Heart left ventricle (tissue), 16 donors: ENCODE results near the gene TEX261. TPM values are rescaled to one million over a fixed set of nuclear protein-coding genes. Genes with fewer than 3 reads are reported as not detected.

ENCODE experiments used
- ATAC-seq, 4 donors: fragments of 200-7000 bp; cut with Tn5 transposase; one replicate each; pipeline ENCODE4 v1.9.1; 2020 to 2022; ENCODE audit warnings: moderate library complexity in 4 of 4, mild to moderate bottlenecking in 3 of 4, moderate number of reproducible peaks in 1 of 4
- DNase-seq, 5 donors: peaks; one replicate each; pipeline ENCODE4 v3.0.0-alpha.2; 2020
- H3K27ac ChIP-seq, 12 donors: fragments of 200-600 bp; sonication (generic) in 4 of 12; one replicate each; pipeline versions ENCODE4 v1.5.0 to v1.8.0; 2016 to 2022; ENCODE audit warnings: mild to moderate bottlenecking in 2 of 12
- H3K27me3 ChIP-seq, 9 donors: fragments of 200-600 bp; sonication (generic) in 2 of 9; one replicate each; pipeline versions ENCODE4 v1.5.1 to v1.8.0; 2016 to 2022; ENCODE audit warnings: mild to moderate bottlenecking in 3 of 9
- H3K36me3 ChIP-seq, 9 donors: fragments of 200-600 bp; sonication (generic) in 2 of 9; one replicate each; pipeline versions ENCODE4 v1.5.0 to v1.8.0; 2018 to 2022; ENCODE audit warnings: mild to moderate bottlenecking in 2 of 9
- H3K4me1 ChIP-seq, 12 donors: fragments of 200-600 bp; sonication (generic) in 4 of 12; one replicate each; pipeline versions ENCODE4 v1.5.0 to v1.8.0; 2016 to 2022; ENCODE audit warnings: mild to moderate bottlenecking in 3 of 12
- H3K4me3 ChIP-seq, 12 donors: fragments of 200-600 bp; sonication (generic) in 4 of 12; one replicate each; pipeline versions ENCODE4 v1.5.0 to v1.8.0; 2017 to 2022; ENCODE audit warnings: mild to moderate bottlenecking in 9 of 12, moderate library complexity in 4 of 12
- H3K9me3 ChIP-seq, 12 donors: fragments of 200-600 bp; sonication (generic) in 4 of 12; one replicate each; pipeline versions ENCODE4 v1.5.0 to v1.8.0; 2016 to 2022; ENCODE audit warnings: mild to moderate bottlenecking in 1 of 12
- CTCF ChIP-seq, 12 donors: fragments of 200-600 bp; sonication (generic) in 4 of 12; IDR thresholded peaks; one replicate each; pipeline versions ENCODE4 v1.5.0 to v1.8.0; 2018 to 2022; ENCODE audit warnings: antibody characterized with exemption in 12 of 12, mild to moderate bottlenecking in 5 of 12
- POLR2A ChIP-seq, 2 donors: fragments of 450-650 bp; IDR thresholded peaks; one replicate each; pipeline ENCODE4 v1.6.1; 2017; ENCODE audit warnings: antibody characterized with exemption in 2 of 2, mild to moderate bottlenecking in 2 of 2, moderate library complexity in 2 of 2
- WGBS, 4 donors: extraction: QIAGEN DNeasy Blood & Tissue Kit in 2 of 4; methylation state at CpG; one replicate each; pipeline versions ENCODE4 v1.1.5 to v1.1.7; 2013 to 2018; 5-methylcytosine and 5-hydroxymethylcytosine counted together
- intact Hi-C, 10 donors: fragments of 100-400 bp; cut with DNase I; formaldehyde crosslinking; loops; one replicate each; pipeline versions ENCODE4 v1.11.1 to v1.14.2; 2022
- polyA plus RNA-seq, 2 donors: library from polyadenylated mRNA; stranded (reverse); fragments of 200-250 nt; gene quantifications; one replicate each; pipeline ENCODE4 v1.2.3, GENCODE V29; 2013
- total RNA-seq, 9 donors: library from RNA; depleted of rRNA in 2 of 9; stranded (reverse); fragments of >200 nt in 2 of 9; fragmentation: NEBNext Ultra II Directional in 3 of 9; extraction: Animal tissue kit (Norgen Biotek cat#: 25700) in 3 of 9; gene quantifications; one replicate each; pipeline versions ENCODE4 v1.1.0 to v1.2.4, GENCODE V29; 2016 to 2023
- donor health status: ischemic (EF 13 %, LVEDD 7.1; RV severe dilation, severe dysfunction).
- donor health status: healthy with polysubstance abuse.
- donor health status: DM: no; HTN: yes; CAD: no.
- donor health status: DM: no; HTN: no; CAD: no.
- donor health status: ischemic (EF 25% LVEDD 6.9; RV normal size, moderate dysfunction).
- donor health status: ischemic (EF 25% LVEDD 5.7; RV mildly dilated, moderate dysfunction).
- donor health status: healthy.
- donor health status: DM: yes; HTN: yes; CAD: no.
- donor health status: ischemic (EF 35%, LVEDD 5.7; RV mildly dilated, moderate dysfunction).
- donor health status: nonischemic (EF 11% LVEDD 7.7; RV severe dilation, severe dysfunction).
- donor health status: DM: yes; HTN: yes; CAD: no.
- donor health status: PGD.
- donor health status: ischemic (EF 29% LVEDD 5.4; RV normal size, mild dysfunction).
- donor health status: nonischemic (EF 23%, LVEDD 6.1; RV moderate dilation, normal function).

The TEX261 gene
- total and polyA plus RNA-seq, 11 donors = 29.2 to 69.3 (median 50.4) TPM

- peaks cover 5 to 38% (median 19%) of the 10 kb centered on the region in 9 donors for H3K27me3 ChIP-seq
- intact Hi-C loops = no loop called here
- no peak for TF ChIP-seq CTCF (IDR thresholded peaks at IDR 0.05)
- TF ChIP-seq POLR2A (IDR thresholded peaks at IDR 0.05) = no peak
Observed at GRCh38 chr2:70966681-70967080, 28.0 kb downstream of the TEX261 start.

GRCh38 chr2:70965506-70965905, 29.2 kb downstream of the TEX261 start:
- H3K4me1 ChIP-seq = peaks cover 0 to 12% (median 2%) of the 10 kb centered on the region in 12 donors
- no peaks in the 10 kb centered on the region for H3K36me3 ChIP-seq
- peaks cover 6 to 38% (median 16%) of the 10 kb centered on the region in 9 donors for H3K27me3 ChIP-seq
- ATAC-seq = no peak
- no peak for TF ChIP-seq CTCF (IDR thresholded peaks at IDR 0.05)
- TF ChIP-seq POLR2A (IDR thresholded peaks at IDR 0.05) = no peak
- peak overlapping the region in 9 of 12 donors; percentile 15 to 60 (median 49) for H3K4me3 ChIP-seq
- no peaks in the 10 kb centered on the region for H3K9me3 ChIP-seq
- intact Hi-C loops = loop anchor here in 2 of 10 donors (1.0 to 2.0 kb wide), 2 partner anchors 12 to 35 kb away; no protein-coding TSS in a partner anchor
- 69 to 73% (median 71%) methylated on average over 14 of the region's 14 CpGs for WGBS, 4 donors
- no peak overlapping the region for H3K27ac ChIP-seq
- no peak for DNase-seq

More at GRCh38 chr2:70966681-70967080, 28.0 kb downstream of the TEX261 start:
- Histone ChIP-seq H3K4me1 (peaks cover 0 to 12% (median 2%) of the 10 kb centered on the region in 12 donors), H3K27ac (no peak overlapping the region), H3K9me3 (no peaks in the 10 kb centered on the region), H3K36me3 (no peaks in the 10 kb centered on the region), H3K4me3 (no peak overlapping the region)
- DNase-seq (no peak), ATAC-seq (no peak)
- 64 to 80% (median 72%) methylated on average over 4 of the region's 4 CpGs for WGBS, 4 donors

- Histone ChIP-seq H3K9me3 (no peaks in the 10 kb centered on the region), H3K27me3 (peaks cover 6 to 38% (median 23%) of the 10 kb centered on the region in 9 donors), H3K27ac (no peak overlapping the region), H3K4me1 (peaks cover 0 to 12% (median 2%) of the 10 kb centered on the region in 12 donors), H3K36me3 (no peaks in the 10 kb centered on the region), H3K4me3 (peak overlapping the region in 10 of 12 donors; percentile 15 to 60 (median 48))
- peak in 3 of 4 donors; percentile 68 to 83 (median 75) for ATAC-seq
- WGBS, 4 donors = 5 to 18% (median 7%) methylated on average over 59 of the region's 59 CpGs
- DNase-seq = peak; percentile 47 to 84 (median 70)
- intact Hi-C loops = loop anchor here in 2 of 10 donors (1.0 to 2.0 kb wide), 2 partner anchors 13 to 36 kb away; no protein-coding TSS in a partner anchor
- TF ChIP-seq CTCF (IDR thresholded peaks at IDR 0.05) (peak; percentile 67 to 85 (median 76)), POLR2A (IDR thresholded peaks at IDR 0.05) (no peak)
Observed at GRCh38 chr2:70964596-70965386, 29.9 kb downstream of the TEX261 start.

GRCh38 chr2:70964133-70964532, 30.5 kb downstream of the TEX261 start:
- H3K4me1 ChIP-seq = peaks cover 0 to 12% (median 2%) of the 10 kb centered on the region in 12 donors
- WGBS, 4 donors = 54 to 63% (median 59%) methylated on average over 4 of the region's 4 CpGs

More at GRCh38 chr2:70964133-70964532, 30.5 kb downstream of the TEX261 start:
- Histone ChIP-seq H3K9me3 (no peaks in the 10 kb centered on the region), H3K36me3 (no peaks in the 10 kb centered on the region), H3K4me3 (no peak overlapping the region), H3K27me3 (peaks cover 7 to 38% (median 23%) of the 10 kb centered on the region in 9 donors), H3K27ac (no peak overlapping the region)
- no peak for ATAC-seq
- TF ChIP-seq CTCF (IDR thresholded peaks at IDR 0.05) = no peak
- no peak for TF ChIP-seq POLR2A (IDR thresholded peaks at IDR 0.05)
- intact Hi-C loops = loop anchor here in 1 of 10 donors (2.0 kb wide), 1 partner anchor 37 kb away; no protein-coding TSS in a partner anchor
- peak in 1 of 5 donors; percentile 1 for DNase-seq
